ENCODE data around the gene GPR6. TPM values are rescaled to one million over a fixed set of nuclear protein-coding genes. Genes with fewer than 3 reads are reported as not detected.

Gene GPR6
- total and polyA plus RNA-seq, 2 of the 8 experiments (the other 6 are each of a cell fraction or from before 2014, with no cell fraction given), result 0.18 to 0.37 TPM

- CTCF ChIA-PET (ENCODE audit: partially characterized antibody), result no interaction called here
- H3K36me3 ChIP-seq (ENCODE audit: control insufficient read depth in 2 of 4, insufficient read depth in 4 of 4, low read length in 3 of 4), result no peaks in the 10 kb centered on the region
- POLR2A ChIA-PET (ENCODE audit: partially characterized antibody), result no interaction called here
- H2AFZ ChIP-seq (ENCODE audit: low read length), result no peak overlapping the region
- WGBS, 2 experiments (ENCODE audit: extremely low coverage in 1 of 2, insufficient coverage in 1 of 2, insufficient read length in 1 of 2, insufficient replicate concordance in 2 of 2, low coverage in 1 of 2, low lambda C conversion rate in 2 of 2, missing lambda C conversion rate in 1 of 2), result 91% methylated on average over 9 of the region's 9 CpGs; no CpG with 5 or more reads in 1 of the 2 experiments
- H3K4me3 ChIP-seq (ENCODE audit: extremely low read depth in 1 of 4, insufficient read depth in 2 of 4, low read depth in 3 of 4, low read length in 4 of 4), result no peak overlapping the region
- H3K79me2 ChIP-seq (ENCODE audit: control insufficient read depth in 1 of 2, insufficient read depth in 2 of 2, low read length in 2 of 2), result no peaks in the 10 kb centered on the region
- H4K5ac ChIP-seq (ENCODE audit: insufficient read length, low read depth, low read length), result no peak overlapping the region
- no peaks in the 10 kb centered on the region for H4K20me1 ChIP-seq (replicated peaks in 1 of 2; ENCODE audit: control insufficient read depth in 1 of 2, insufficient read depth in 2 of 2, low read length in 2 of 2)
- H3K23ac ChIP-seq (ENCODE audit: insufficient read length), result no peak overlapping the region
- H3K18ac ChIP-seq (ENCODE audit: extremely low read depth, low read length), result no peak overlapping the region
- H2BK120ac ChIP-seq (replicated peaks; ENCODE audit: low read depth, low read length), result no peak overlapping the region
- H2BK15ac ChIP-seq (ENCODE audit: low read length), result no peak overlapping the region
- DNase-seq (ENCODE audit: low read depth in 1 of 2, low spot score in 2 of 2) (no peak), FAIRE-seq (no peak)
- no peaks in the 10 kb centered on the region for H3K23me2 ChIP-seq (ENCODE audit: low read depth, low read length)
- H2BK5ac ChIP-seq (ENCODE audit: low read depth, low read length), result no peak overlapping the region
- H4K91ac ChIP-seq (replicated peaks; ENCODE audit: insufficient read length, low read length), result no peak overlapping the region
- no peak overlapping the region for H2BK12ac ChIP-seq (ENCODE audit: low read depth, low read length)
- no peak overlapping the region for H3K4me2 ChIP-seq (ENCODE audit: insufficient read depth in 1 of 2, low read depth in 2 of 2, low read length in 2 of 2)
- no peak overlapping the region for H4K8ac ChIP-seq (ENCODE audit: extremely low read depth, insufficient read depth, low read length)
- no peaks in the 10 kb centered on the region; a peak in 1 of 7 replicates for H3K27me3 ChIP-seq (replicated peaks in 1 of 4; ENCODE audit: control insufficient read depth in 3 of 4, extremely low read depth in 1 of 4, insufficient read depth in 3 of 4, low read length in 3 of 4)
- H3K56ac ChIP-seq (replicated peaks; ENCODE audit: insufficient read length, low read depth, low read length), result no peak overlapping the region
- no peak overlapping the region for H3K9ac ChIP-seq (replicated peaks in 1 of 4; ENCODE audit: extremely low read depth in 1 of 4, low read depth in 3 of 4, low read length in 3 of 4)
- H2AK5ac ChIP-seq (ENCODE audit: low read depth, low read length), result no peak overlapping the region
- no peak overlapping the region for H3K14ac ChIP-seq (ENCODE audit: insufficient read length)
- H3K79me1 ChIP-seq (ENCODE audit: low read depth, low read length), result no peaks in the 10 kb centered on the region
- no peak overlapping the region for H3K4ac ChIP-seq (replicated peaks; ENCODE audit: insufficient read length, low read depth, low read length)
- no peak overlapping the region for H3K27ac ChIP-seq (ENCODE audit: low read depth, low read length)
- no peak overlapping the region for H2BK20ac ChIP-seq (ENCODE audit: low read length)
- H3K9me3 ChIP-seq (ENCODE audit: insufficient read depth in 2 of 2, low read depth in 1 of 2, low read length in 1 of 2), result no peaks in the 10 kb centered on the region
- no peaks in the 10 kb centered on the region for H3K4me1 ChIP-seq (replicated peaks in 1 of 4; ENCODE audit: control insufficient read depth in 3 of 4, insufficient read depth in 4 of 4, low read length in 3 of 4)
- TF ChIP-seq SAP30 (IDR thresholded peaks at IDR 0.05; ENCODE audit: insufficient read depth, insufficient replicate concordance, low read length) (no peak), ASH2L (IDR thresholded peaks at IDR 0.05; ENCODE audit: low read length) (no peak), USF2 (IDR thresholded peaks at IDR 0.05; ENCODE audit: low read length) (no peak), CBX8 (IDR thresholded peaks at IDR 0.05; ENCODE audit: borderline replicate concordance, low read depth, low read length) (no peak), HDAC6 (IDR thresholded peaks at IDR 0.05; ENCODE audit: low read depth, low read length) (no peak), JUN (IDR thresholded peaks at IDR 0.05; ENCODE audit: low read depth, low read length) (no peak), SIX5 (IDR thresholded peaks at IDR 0.05; ENCODE audit: low read depth, low read length) (no peak), TBP (IDR thresholded peaks at IDR 0.05; ENCODE audit: low read depth, low read length) (no peak), SP1 (IDR thresholded peaks at IDR 0.05; ENCODE audit: low read depth, low read length) (no peak), E2F6 (IDR thresholded peaks at IDR 0.05) (no peak), CEBPB (IDR thresholded peaks at IDR 0.05; ENCODE audit: low read depth, low read length) (no peak), KDM4A (IDR thresholded peaks at IDR 0.05; ENCODE audit: low read depth, low read length, severe bottlenecking) (no peak), HDAC2 (IDR thresholded peaks at IDR 0.05; ENCODE audit: borderline replicate concordance in 1 of 2, low read depth in 2 of 2, low read length in 2 of 2) (no peak), YY1 (IDR thresholded peaks at IDR 0.05; ENCODE audit: low read depth, low read length) (no peak)
Observed at GRCh38 chr6:110015206-110015605, 37.1 kb downstream of the GPR6 start.

All from H1 (cell line).